DMS53 (cell line): Measurements from ENCODE around the gene SLC23A2.
"Not testable (repeated sequence)": the region's sequence is repeated elsewhere in the genome, so short reads cannot be mapped to it uniquely, and the experiment has no call there.

ENCODE experiments used
- DNase-seq: peaks from one replicate; lab custom pipeline; 2025; lab: John Stamatoyannopoulos, UW

The SLC23A2 gene

GRCh38 chr20:5001174-5002076 lies at the start of gene SLC23A2:
TSS of gene SLC23A2 (minus strand) at chr20:5001510. CDS start at chr20:4932562, 68,948 bp downstream.
- DNase-seq = peak; percentile 73

- no peak for DNase-seq
Measured at GRCh38 chr20:5046656-5047339, 45.5 kb upstream of the SLC23A2 start.

- DNase-seq = no peak
Measured at GRCh38 chr20:5045906-5046305, 44.6 kb upstream of the SLC23A2 start.

- DNase-seq = no peak
Measured at GRCh38 chr20:5044075-5044620, 42.8 kb upstream of the SLC23A2 start.

- DNase-seq = no peak
Measured at GRCh38 chr20:5041433-5041832, 40.1 kb upstream of the SLC23A2 start.

GRCh38 chr20:5040345-5040744 lies 39.0 kb upstream of the SLC23A2 start:
- no peak for DNase-seq

GRCh38 chr20:5039889-5040288 lies 38.6 kb upstream of the SLC23A2 start:
- DNase-seq = no peak

GRCh38 chr20:5039255-5039657 lies 37.9 kb upstream of the SLC23A2 start:
- no peak for DNase-seq

- no peak for DNase-seq
Measured at GRCh38 chr20:5036828-5037227, 35.5 kb upstream of the SLC23A2 start.

GRCh38 chr20:5035518-5035917 lies 34.2 kb upstream of the SLC23A2 start:
- DNase-seq = not testable (repeated sequence)

GRCh38 chr20:5033566-5033965 lies 32.3 kb upstream of the SLC23A2 start:
- no peak for DNase-seq

GRCh38 chr20:5031701-5032100 lies 30.4 kb upstream of the SLC23A2 start:
- DNase-seq = not testable (repeated sequence)

- no peak for DNase-seq
Measured at GRCh38 chr20:5031206-5031557, 29.9 kb upstream of the SLC23A2 start.

GRCh38 chr20:5030348-5031205 lies 29.3 kb upstream of the SLC23A2 start:
- no peak for DNase-seq

GRCh38 chr20:5028258-5029059 lies 27.1 kb upstream of the SLC23A2 start:
- not testable (repeated sequence) for DNase-seq

GRCh38 chr20:5024982-5025381 lies 23.7 kb upstream of the SLC23A2 start:
- DNase-seq = no peak

- no peak for DNase-seq
Measured at GRCh38 chr20:5024103-5024502, 22.8 kb upstream of the SLC23A2 start.

- DNase-seq = not testable (repeated sequence)
Measured at GRCh38 chr20:5023171-5023570, 21.9 kb upstream of the SLC23A2 start.

GRCh38 chr20:5020760-5021159 lies 19.4 kb upstream of the SLC23A2 start:
- peak; percentile 14 for DNase-seq

- no peak for DNase-seq
Measured at GRCh38 chr20:5013682-5014447, 12.6 kb upstream of the SLC23A2 start.
